Vagina (tissue), 2 donors: ENCODE results near the gene APBB2. TPM values are rescaled to one million over a fixed set of nuclear protein-coding genes. Genes with fewer than 3 reads are reported as not detected.

Source experiments
- DNase-seq, 2 donors: peaks; one replicate each; pipeline ENCODE4 v3.0.0-alpha.2; 2017; ENCODE audit errors: extremely low spot score in 2 of 2
- H3K27ac ChIP-seq: fragments of 200-600 bp; sonication (generic); one replicate; pipeline ENCODE4 v1.5.1; 2019
- H3K27me3 ChIP-seq: fragments of 200-600 bp; sonication (generic); one replicate; pipeline ENCODE4 v1.5.1; 2019
- H3K36me3 ChIP-seq, 2 donors: fragments of 200-600 bp; sonication (generic); one replicate each; pipeline ENCODE4 v1.5.1; 2017 to 2019
- H3K4me1 ChIP-seq: fragments of 200-600 bp; sonication (generic); one replicate; pipeline ENCODE4 v1.5.1; 2019
- H3K4me3 ChIP-seq, 2 donors: fragments of 200-600 bp; sonication (generic); 1 replicate in 1 of 2; 2 replicates in 1 of 2; pipeline ENCODE4 v1.5.1; 2016 to 2019
- H3K9me3 ChIP-seq: fragments of 200-600 bp; sonication (generic); one replicate; pipeline ENCODE4 v1.5.1; 2019
- CTCF ChIP-seq, 3 experiments: fragments of 450-650 bp in 2 of 3; fragments of 200-600 bp in 1 of 3; sonication (generic) in 1 of 3; IDR thresholded peaks; one replicate each; pipeline ENCODE4 v1.5.1; 2017 to 2019; ENCODE audit warnings: antibody characterized with exemption in 3 of 3, mild to moderate bottlenecking in 2 of 3, moderate library complexity in 2 of 3
- POLR2A ChIP-seq, 2 donors: fragments of 450-650 bp; IDR thresholded peaks; one replicate each; pipeline ENCODE4 v1.6.1; 2017; ENCODE audit warnings: antibody characterized with exemption in 2 of 2, mild to moderate bottlenecking in 2 of 2, moderate library complexity in 2 of 2
- POLR2AphosphoS5 ChIP-seq, 2 donors: sonication (generic); formaldehyde crosslinking; IDR thresholded peaks; one replicate each; pipeline ENCODE4 v1.9.0; 2017; ENCODE audit warnings: antibody characterized with exemption in 2 of 2, mild to moderate bottlenecking in 2 of 2, low read depth in 1 of 2; ENCODE audit not compliant: insufficient read depth in 1 of 2
- intact Hi-C: fragments of 100-400 bp; cut with DNase I; formaldehyde crosslinking; loops from one replicate; pipeline ENCODE4 v1.15.1; 2023
- total RNA-seq: library from RNA; depleted of rRNA; stranded (reverse); fragments of >200 nt; gene quantifications from one replicate; pipeline ENCODE4 v1.2.3, GENCODE V29; 2016

The APBB2 gene
- total RNA-seq, 1 donor from 2014 or later, result 68.8 TPM

GRCh38 chr4:40969501-40969900 lies 244.8 kb downstream of the APBB2 start:
- H3K27me3 ChIP-seq, result no peaks in the 10 kb centered on the region
- H3K36me3 ChIP-seq, result no peaks in the 10 kb centered on the region
- no peak for TF ChIP-seq POLR2AphosphoS5 (IDR thresholded peaks at IDR 0.05; ENCODE audit: insufficient read depth in 1 of 2, low read depth in 1 of 2)
- H3K27ac ChIP-seq, result no peak overlapping the region
- H3K4me3 ChIP-seq, result no peak overlapping the region
- H3K4me1 ChIP-seq, result no peaks in the 10 kb centered on the region
- no peak for DNase-seq
- no peaks in the 10 kb centered on the region for H3K9me3 ChIP-seq
- intact Hi-C loops, result no loop called here

- no peak overlapping the region for H3K27ac ChIP-seq
Observed at GRCh38 chr4:40967550-40967949, 246.8 kb downstream of the APBB2 start.

GRCh38 chr4:40966091-40966490 lies 248.3 kb downstream of the APBB2 start:
- Histone ChIP-seq H3K27ac (no peak overlapping the region), H3K27me3 (no peaks in the 10 kb centered on the region), H3K36me3 (no peaks in the 10 kb centered on the region), H3K4me1 (no peaks in the 10 kb centered on the region), H3K9me3 (no peaks in the 10 kb centered on the region), H3K4me3 (no peak overlapping the region)
- no peak for DNase-seq
- intact Hi-C loops, result no loop called here
- TF ChIP-seq CTCF (IDR thresholded peaks at IDR 0.05) (no peak), POLR2A (IDR thresholded peaks at IDR 0.05) (no peak), POLR2AphosphoS5 (IDR thresholded peaks at IDR 0.05; ENCODE audit: insufficient read depth in 1 of 2, low read depth in 1 of 2) (no peak)

More at GRCh38 chr4:40967550-40967949, 246.8 kb downstream of the APBB2 start:
- Histone ChIP-seq H3K36me3 (no peaks in the 10 kb centered on the region), H3K27me3 (no peaks in the 10 kb centered on the region), H3K4me3 (no peak overlapping the region), H3K9me3 (no peaks in the 10 kb centered on the region), H3K4me1 (no peaks in the 10 kb centered on the region)
- intact Hi-C loops, result no loop called here
- TF ChIP-seq POLR2AphosphoS5 (IDR thresholded peaks at IDR 0.05; ENCODE audit: insufficient read depth in 1 of 2, low read depth in 1 of 2) (no peak), CTCF (IDR thresholded peaks at IDR 0.05) (no peak), POLR2A (IDR thresholded peaks at IDR 0.05) (no peak)
- no peak for DNase-seq

- Histone ChIP-seq H3K27me3 (no peaks in the 10 kb centered on the region), H3K4me3 (no peak overlapping the region), H3K36me3 (no peaks in the 10 kb centered on the region), H3K9me3 (no peaks in the 10 kb centered on the region), H3K4me1 (no peaks in the 10 kb centered on the region), H3K27ac (no peak overlapping the region)
- DNase-seq, result no peak
- no peak for TF ChIP-seq POLR2AphosphoS5 (IDR thresholded peaks at IDR 0.05; ENCODE audit: insufficient read depth in 1 of 2, low read depth in 1 of 2)
- TF ChIP-seq CTCF (IDR thresholded peaks at IDR 0.05), result no peak
- no peak for TF ChIP-seq POLR2A (IDR thresholded peaks at IDR 0.05)
- intact Hi-C loops, result no loop called here
Observed at GRCh38 chr4:40963897-40964478, 250.4 kb downstream of the APBB2 start.

- Histone ChIP-seq H3K9me3 (no peaks in the 10 kb centered on the region), H3K27ac (no peak overlapping the region), H3K4me3 (no peak overlapping the region), H3K27me3 (no peaks in the 10 kb centered on the region), H3K4me1 (no peaks in the 10 kb centered on the region), H3K36me3 (no peaks in the 10 kb centered on the region)
- DNase-seq, result no peak
- no peak for TF ChIP-seq POLR2A (IDR thresholded peaks at IDR 0.05)
- no peak for TF ChIP-seq POLR2AphosphoS5 (IDR thresholded peaks at IDR 0.05; ENCODE audit: insufficient read depth in 1 of 2, low read depth in 1 of 2)
- no peak for TF ChIP-seq CTCF (IDR thresholded peaks at IDR 0.05)
- intact Hi-C loops, result no loop called here
Observed at GRCh38 chr4:40962551-40963180, 251.7 kb downstream of the APBB2 start.
